ENCODE results near the gene SSBP3.

Gene SSBP3

GRCh38 chr1:54302549-54302948 is 103.6 kb downstream of the SSBP3 start:
- no peak for DNase-seq

GRCh38 chr1:54301497-54301896 is 104.7 kb downstream of the SSBP3 start:
- no peak for DNase-seq

GRCh38 chr1:54300401-54300800 is 105.8 kb downstream of the SSBP3 start:
- DNase-seq, result no peak

- no peak for DNase-seq
These were observed 107.2 kb downstream of the SSBP3 start for GRCh38 chr1:54299037-54299436.

GRCh38 chr1:54298284-54299033 is 107.7 kb downstream of the SSBP3 start:
- no peak for DNase-seq

GRCh38 chr1:54297596-54298283 is 108.5 kb downstream of the SSBP3 start:
- no peak for DNase-seq

GRCh38 chr1:54296666-54297065 is 109.5 kb downstream of the SSBP3 start:
- DNase-seq, result no peak

- no peak for DNase-seq
These were observed 111.3 kb downstream of the SSBP3 start for GRCh38 chr1:54294887-54295286.

- no peak for DNase-seq
These were observed 113.9 kb downstream of the SSBP3 start for GRCh38 chr1:54292002-54292911.

- no peak for DNase-seq
These were observed 114.8 kb downstream of the SSBP3 start for GRCh38 chr1:54291276-54292001.

GRCh38 chr1:54290506-54291184 is 115.5 kb downstream of the SSBP3 start:
- no peak for DNase-seq

- DNase-seq, result no peak
These were observed 116.4 kb downstream of the SSBP3 start for GRCh38 chr1:54289712-54290233.

GRCh38 chr1:54287801-54288211 is 118.4 kb downstream of the SSBP3 start:
- no peak for DNase-seq

- DNase-seq, result peak; percentile 3 to 63
These were observed 119.0 kb downstream of the SSBP3 start for GRCh38 chr1:54287176-54287650.

- no peak for DNase-seq
These were observed 120.3 kb downstream of the SSBP3 start for GRCh38 chr1:54285815-54286345.

GRCh38 chr1:54284781-54285529 is 121.2 kb downstream of the SSBP3 start:
- DNase-seq, result no peak

GRCh38 chr1:54283635-54284385 is 122.4 kb downstream of the SSBP3 start:
- DNase-seq, result no peak

GRCh38 chr1:54282101-54282847 is 123.9 kb downstream of the SSBP3 start:
- DNase-seq, result no peak

- DNase-seq, result no peak
These were observed 125.5 kb downstream of the SSBP3 start for GRCh38 chr1:54280651-54281050.
